Muscle of back (tissue), 13 donors: Measurements from ENCODE around the gene UBR1. TPM values are rescaled to one million over a fixed set of nuclear protein-coding genes. Genes with fewer than 3 reads are reported as not detected.
"Not testable (repeated sequence)": the region's sequence is repeated elsewhere in the genome, so short reads cannot be mapped to it uniquely, and the experiment has no call there.

Source experiments
- DNase-seq, 3 donors: peaks; one replicate each; pipeline versions ENCODE4 v3.0.0 to v3.0.0-alpha.2; 2013
- long read RNA-seq, 9 donors: transcript quantifications; one replicate each; lab custom pipeline, GENCODE V29; 2026
- polyA plus RNA-seq, 10 donors: library from polyadenylated mRNA; unstranded; fragments of 120-200 nt; gene quantifications; one replicate each; pipeline ENCODE4 v1.2.1, GENCODE V29; 2013; ENCODE audit not compliant: insufficient read length in 10 of 10

The UBR1 gene
- 10 to 100 TPM; 14.7 to 32.6 (median 21.2) TPM for polyA plus RNA-seq
- long read RNA-seq, donor 1: 0 reads
- long read RNA-seq, donor 2, partial matches to known transcripts: 0 of 1 reads
- long read RNA-seq, donor 2, other reads (novel, unspliced or antisense): 0 of 1 reads
- long read RNA-seq, donor 3: 0 reads
- long read RNA-seq, donor 4: 0 reads
- long read RNA-seq, donor 5: 0 reads
- long read RNA-seq, donor 6, partial matches to known transcripts: 0 of 1 reads
- long read RNA-seq, donor 6, other reads (novel, unspliced or antisense): 0 of 1 reads
- long read RNA-seq, donor 7: 0 reads
- long read RNA-seq, donor 8: 0 reads
- long read RNA-seq, donor 9: 0 reads

GRCh38 chr15:43105778-43106485 is at the start of gene UBR1:
Gene UBR1 (minus strand): TSS chr15:43106038. CDS start chr15:43106022, 16 bp downstream.
- DNase-seq: peak; percentile 95 to 98 (median 96)

GRCh38 chr15:43153269-43153668 is 47.4 kb upstream of the UBR1 start:
- no peak for DNase-seq

GRCh38 chr15:43151688-43152087 is 45.9 kb upstream of the UBR1 start:
- DNase-seq: no peak

- DNase-seq: peak in 1 of 3 donors; percentile 92
These were observed 44.5 kb upstream of the UBR1 start for GRCh38 chr15:43150191-43150929.

- DNase-seq: no peak
These were observed 40.3 kb upstream of the UBR1 start for GRCh38 chr15:43146184-43146583.

GRCh38 chr15:43144512-43144911 is 38.7 kb upstream of the UBR1 start:
- no peak for DNase-seq

GRCh38 chr15:43143203-43143941 is 37.5 kb upstream of the UBR1 start:
- no peak for DNase-seq

GRCh38 chr15:43135351-43135750 is 29.5 kb upstream of the UBR1 start:
- DNase-seq: no peak

GRCh38 chr15:43134157-43134635 is 28.4 kb upstream of the UBR1 start:
- no peak for DNase-seq

- peak; percentile 45 to 87 (median 60) for DNase-seq
These were observed 27.8 kb upstream of the UBR1 start, which contains the start of gene TMEM62 for GRCh38 chr15:43133430-43134156. Gene TMEM62 (plus strand): TSS chr15:43133586. CDS start chr15:43133803, 217 bp downstream.

- no peak for DNase-seq
These were observed 27.1 kb upstream of the UBR1 start for GRCh38 chr15:43132830-43133429.

- no peak for DNase-seq
These were observed 23.1 kb upstream of the UBR1 start for GRCh38 chr15:43128980-43129335.

- not testable (repeated sequence) for DNase-seq
These were observed 22.5 kb upstream of the UBR1 start for GRCh38 chr15:43128174-43128979.

- no peak for DNase-seq
These were observed 21.9 kb upstream of the UBR1 start for GRCh38 chr15:43127752-43128151.

- DNase-seq: no peak
These were observed 20.5 kb upstream of the UBR1 start for GRCh38 chr15:43126356-43126755.

GRCh38 chr15:43125100-43125661 is 19.3 kb upstream of the UBR1 start:
- no peak for DNase-seq

- no peak for DNase-seq
These were observed 16.0 kb upstream of the UBR1 start for GRCh38 chr15:43121863-43122262.

- no peak for DNase-seq
These were observed 13.0 kb upstream of the UBR1 start for GRCh38 chr15:43118829-43119228.

- DNase-seq: no peak
These were observed 12.4 kb upstream of the UBR1 start for GRCh38 chr15:43118286-43118685.
